Fibroblast of lung (primary cell): ENCODE measurements around the gene RBM11.

ENCODE experiments used
- EZH2 ChIP-seq: IDR thresholded peaks from 2 replicates; pipeline ENCODE4 v1.5.1; 2012; ENCODE audit warnings: low read length, control low read depth, mild to moderate bottlenecking; ENCODE audit errors: missing control alignments
- TF ChIP-seq, protein P1 (sequence below), 2 donors: IDR thresholded peaks in 1 of 2; conservative IDR thresholded peaks in 1 of 2; 1 replicate in 1 of 2; 2 replicates in 1 of 2; pipeline ENCODE4 v1.5.1; 2011 to 2012; ENCODE audit warnings: low read length in 2 of 2, control low read depth in 1 of 2, inconsistent platforms in 1 of 2, low read depth in 1 of 2, mild to moderate bottlenecking in 1 of 2

DNA sequence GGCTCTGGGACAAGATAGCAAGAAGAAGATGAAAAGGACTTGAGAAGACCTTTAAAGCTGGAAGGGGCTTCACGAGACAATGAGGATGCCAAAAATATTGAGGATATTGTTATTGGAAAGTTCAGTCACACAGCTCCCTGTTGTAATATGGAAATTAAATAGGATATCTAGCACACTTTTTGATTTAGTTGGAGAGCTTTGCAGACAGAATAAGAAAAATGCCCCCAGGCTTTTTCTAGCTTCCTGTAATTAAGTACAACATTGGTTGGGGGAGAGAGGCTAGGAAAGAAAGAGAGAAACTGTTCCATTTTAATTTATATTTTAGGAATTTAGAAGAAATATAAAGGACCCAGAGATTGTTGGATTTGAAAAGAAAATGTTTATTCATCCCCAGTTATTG, 27.5 kb downstream of the RBM11 start:
- TF ChIP-seq, protein P1, sequence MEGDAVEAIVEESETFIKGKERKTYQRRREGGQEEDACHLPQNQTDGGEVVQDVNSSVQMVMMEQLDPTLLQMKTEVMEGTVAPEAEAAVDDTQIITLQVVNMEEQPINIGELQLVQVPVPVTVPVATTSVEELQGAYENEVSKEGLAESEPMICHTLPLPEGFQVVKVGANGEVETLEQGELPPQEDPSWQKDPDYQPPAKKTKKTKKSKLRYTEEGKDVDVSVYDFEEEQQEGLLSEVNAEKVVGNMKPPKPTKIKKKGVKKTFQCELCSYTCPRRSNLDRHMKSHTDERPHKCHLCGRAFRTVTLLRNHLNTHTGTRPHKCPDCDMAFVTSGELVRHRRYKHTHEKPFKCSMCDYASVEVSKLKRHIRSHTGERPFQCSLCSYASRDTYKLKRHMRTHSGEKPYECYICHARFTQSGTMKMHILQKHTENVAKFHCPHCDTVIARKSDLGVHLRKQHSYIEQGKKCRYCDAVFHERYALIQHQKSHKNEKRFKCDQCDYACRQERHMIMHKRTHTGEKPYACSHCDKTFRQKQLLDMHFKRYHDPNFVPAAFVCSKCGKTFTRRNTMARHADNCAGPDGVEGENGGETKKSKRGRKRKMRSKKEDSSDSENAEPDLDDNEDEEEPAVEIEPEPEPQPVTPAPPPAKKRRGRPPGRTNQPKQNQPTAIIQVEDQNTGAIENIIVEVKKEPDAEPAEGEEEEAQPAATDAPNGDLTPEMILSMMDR (conservative IDR thresholded peaks at IDR 0.05 in 1 of 2, IDR thresholded peaks at IDR 0.05 in 1 of 2; ENCODE audit: low read depth in 1 of 2, low read length in 2 of 2), result no peak
- no peak for TF ChIP-seq EZH2
